ENCODE measurements around the gene UGT1A8. TPM values are rescaled to one million over a fixed set of nuclear protein-coding genes. Genes with fewer than 3 reads are reported as not detected.
"Not testable (repeated sequence)": the region's sequence is repeated elsewhere in the genome, so short reads cannot be mapped to it uniquely, and the experiment has no call there.

The UGT1A8 gene
- total and polyA plus RNA-seq, 2 of the 4 experiments (the other 2 are of a cell fraction), result not detected

DNA sequence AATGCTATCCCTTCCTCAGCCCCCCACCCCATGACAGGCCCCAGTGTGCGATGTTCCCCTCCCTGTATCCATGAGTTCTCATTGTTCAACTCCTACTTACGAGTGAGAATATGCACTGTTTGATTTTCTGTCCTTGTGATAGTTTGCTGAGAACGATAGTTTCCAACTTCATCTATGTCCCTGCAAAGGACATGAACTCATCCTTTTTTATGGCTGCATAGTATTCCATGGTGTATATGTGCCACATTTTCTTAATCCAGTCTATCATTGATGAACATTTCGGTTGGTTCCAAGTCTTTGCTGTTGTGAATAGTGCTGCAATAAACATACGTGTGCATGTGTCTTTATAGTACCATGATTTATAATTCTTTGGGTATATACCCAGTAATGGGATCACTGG, 4.4 kb downstream of the UGT1A8 start:
- H3K27ac ChIP-seq (ENCODE audit: insufficient read depth, low read length); H3K9me1 ChIP-seq (ENCODE audit: insufficient read depth, low read length); H3K36me3 ChIP-seq (ENCODE audit: control insufficient read depth, insufficient read depth, low read length); in situ Hi-C loops (cut with MboI; ENCODE audit: low sequenced_read_pairs); H3K9me3 ChIP-seq (ENCODE audit: control insufficient read depth, insufficient read depth, low read length); H4K91ac ChIP-seq (ENCODE audit: insufficient read depth, low read depth, low read length); H4K5ac ChIP-seq (ENCODE audit: low read depth, low read length); H4K8ac ChIP-seq (ENCODE audit: low read depth in 2 of 2, low read length in 2 of 2); H3K4me1 ChIP-seq (ENCODE audit: control insufficient read depth, insufficient read depth, low read length); DNase-seq; H3K4ac ChIP-seq (ENCODE audit: low read depth, low read length); ATAC-seq (ENCODE audit: low read depth); H3K56ac ChIP-seq (ENCODE audit: extremely low read depth, insufficient read depth, low read length); H3K4me3 ChIP-seq (ENCODE audit: insufficient read depth, low read depth, low read length); H2BK20ac ChIP-seq (ENCODE audit: low read depth, low read length); dilution Hi-C loops (cut with HindIII; ENCODE audit: low sequenced_read_pairs, unreplicated experiment); H2BK120ac ChIP-seq (ENCODE audit: low read depth, low read length); H3K14ac ChIP-seq (replicated peaks; ENCODE audit: low read depth, low read length); BruUV-seq (replicated peaks); H3K27me3 ChIP-seq (ENCODE audit: control insufficient read depth, insufficient read depth, low read length); H4K20me1 ChIP-seq (ENCODE audit: insufficient read depth, low read length); H3K79me1 ChIP-seq (ENCODE audit: low read depth in 1 of 2, low read length in 2 of 2); H3K4me2 ChIP-seq (ENCODE audit: low read depth, low read length); H2BK15ac ChIP-seq (ENCODE audit: low read depth, low read length); H3K9ac ChIP-seq (ENCODE audit: low read depth, low read length); H3K23ac ChIP-seq (ENCODE audit: low read depth, low read length); POLR2A ChIA-PET (ENCODE audit: unreplicated experiment); H2AK5ac ChIP-seq (ENCODE audit: low read depth, low read length); H2BK5ac ChIP-seq (ENCODE audit: low read depth, low read length, poor library complexity, severe bottlenecking); CTCF ChIA-PET; H3K18ac ChIP-seq (ENCODE audit: low read depth, low read length); H2AK9ac ChIP-seq (replicated peaks; ENCODE audit: low read depth, low read length, poor library complexity); H2AFZ ChIP-seq (replicated peaks; ENCODE audit: low read length, poor library complexity); intact Hi-C loops (cut with micrococcal nuclease): not testable (repeated sequence)
- no CpG with 5 or more reads among the region's 5 CpGs for WGBS, 2 experiments (ENCODE audit: extremely low coverage in 2 of 2, insufficient read length in 1 of 2)

All from IMR-90 (cell line).